Measurements from ENCODE around the gene ZP2.

DNA sequence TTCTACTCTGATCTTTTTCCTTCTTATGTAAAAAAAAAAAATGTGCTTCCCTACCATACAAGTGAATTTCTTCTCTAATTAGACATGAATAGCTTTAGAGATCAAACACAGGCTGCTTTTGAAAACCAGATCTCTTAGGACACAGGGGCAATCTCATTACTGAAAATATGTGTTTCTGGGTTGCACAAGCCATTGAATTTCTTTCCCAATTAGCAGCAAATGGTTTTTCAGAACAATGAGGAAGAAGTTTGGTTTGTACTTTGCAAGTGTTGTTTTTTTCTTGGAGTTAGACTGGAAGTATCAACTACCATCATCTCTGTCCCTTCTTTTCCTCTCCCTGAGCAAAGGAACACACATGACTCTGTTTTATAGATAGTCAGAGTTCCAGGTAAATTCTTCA is 16.5 kb upstream of the ZP2 start:
- TF ChIP-seq, protein P1, sequence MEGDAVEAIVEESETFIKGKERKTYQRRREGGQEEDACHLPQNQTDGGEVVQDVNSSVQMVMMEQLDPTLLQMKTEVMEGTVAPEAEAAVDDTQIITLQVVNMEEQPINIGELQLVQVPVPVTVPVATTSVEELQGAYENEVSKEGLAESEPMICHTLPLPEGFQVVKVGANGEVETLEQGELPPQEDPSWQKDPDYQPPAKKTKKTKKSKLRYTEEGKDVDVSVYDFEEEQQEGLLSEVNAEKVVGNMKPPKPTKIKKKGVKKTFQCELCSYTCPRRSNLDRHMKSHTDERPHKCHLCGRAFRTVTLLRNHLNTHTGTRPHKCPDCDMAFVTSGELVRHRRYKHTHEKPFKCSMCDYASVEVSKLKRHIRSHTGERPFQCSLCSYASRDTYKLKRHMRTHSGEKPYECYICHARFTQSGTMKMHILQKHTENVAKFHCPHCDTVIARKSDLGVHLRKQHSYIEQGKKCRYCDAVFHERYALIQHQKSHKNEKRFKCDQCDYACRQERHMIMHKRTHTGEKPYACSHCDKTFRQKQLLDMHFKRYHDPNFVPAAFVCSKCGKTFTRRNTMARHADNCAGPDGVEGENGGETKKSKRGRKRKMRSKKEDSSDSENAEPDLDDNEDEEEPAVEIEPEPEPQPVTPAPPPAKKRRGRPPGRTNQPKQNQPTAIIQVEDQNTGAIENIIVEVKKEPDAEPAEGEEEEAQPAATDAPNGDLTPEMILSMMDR (IDR thresholded peaks at IDR 0.05; ENCODE audit: low read depth, low read length, poor library complexity, severe bottlenecking): no peak
- no peak for TF ChIP-seq EZH2phosphoT487 (IDR thresholded peaks at IDR 0.05; ENCODE audit: borderline replicate concordance, low read length)
